Upper lobe of left lung (tissue), 4 donors: ENCODE results near the gene ATG9B.

ENCODE experiments used
- CTCF ChIP-seq, 6 experiments: fragments of 450-650 bp in 4 of 6; fragments of 200-600 bp in 2 of 6; sonication (generic) in 2 of 6; IDR thresholded peaks; one replicate each; pipeline ENCODE4 v1.5.1; 2016 to 2019; ENCODE audit warnings: antibody characterized with exemption in 6 of 6
- EP300 ChIP-seq, 4 donors: sonication (generic); formaldehyde crosslinking; IDR thresholded peaks; one replicate each; pipeline ENCODE4 v1.5.1; 2017; ENCODE audit warnings: antibody characterized with exemption in 4 of 4, control low read depth in 2 of 4
- POLR2A ChIP-seq, 4 donors: fragments of 450-650 bp; IDR thresholded peaks; one replicate each; pipeline ENCODE4 v1.5.1; 2016 to 2017; ENCODE audit warnings: antibody characterized with exemption in 4 of 4, mild to moderate bottlenecking in 2 of 4
- POLR2AphosphoS5 ChIP-seq, 2 donors: sonication (generic); formaldehyde crosslinking; IDR thresholded peaks; one replicate each; pipeline ENCODE4 v1.5.1; 2017; ENCODE audit warnings: antibody characterized with exemption in 2 of 2

- TF ChIP-seq CTCF (IDR thresholded peaks at IDR 0.05) (no peak), POLR2A (IDR thresholded peaks at IDR 0.05) (no peak), EP300 (IDR thresholded peaks at IDR 0.05) (no peak), POLR2AphosphoS5 (IDR thresholded peaks at IDR 0.05) (no peak)
Observed at GRCh38 chr7:150990416-150991186, 33.7 kb downstream of the ATG9B start, which contains the start of gene NOS3.
